GM23338 (cell line): ENCODE measurements around the gene GZF1.

Source experiments
- CREB1 ChIP-seq: fragments of 250-450 bp; sonication (Bioruptor Pico); IDR thresholded peaks from 2 replicates; pipeline ENCODE4 v1.5.0; 2020; ENCODE audit warnings: low read depth, mild to moderate bottlenecking, moderate library complexity
- CTCF ChIP-seq, 2 experiments: fragments of 200-600 bp in 1 of 2; sonication (generic) in 1 of 2; conservative IDR thresholded peaks; 2 replicates each; pipeline versions ENCODE4 v1.5.1 to v1.6.1; 2016 to 2017; ENCODE audit warnings: antibody characterized with exemption in 2 of 2, low read depth in 2 of 2, mild to moderate bottlenecking in 2 of 2, moderate library complexity in 1 of 2
- ETS1 ChIP-seq: IDR thresholded peaks from 2 replicates; pipeline ENCODE4 v1.6.1; 2016; ENCODE audit warnings: antibody characterized with exemption
- EZH2 ChIP-seq: fragments of 200-600 bp; sonication (generic); IDR thresholded peaks from one replicate; pipeline ENCODE4 v1.8.0; 2017; ENCODE audit warnings: antibody characterized with exemption, mild to moderate bottlenecking, low read depth; ENCODE audit not compliant: unreplicated experiment
- EZH2phosphoT487 ChIP-seq: fragments of 200-600 bp; sonication (generic); IDR thresholded peaks from one replicate; pipeline ENCODE4 v1.8.1; 2018; ENCODE audit warnings: antibody characterized with exemption; ENCODE audit not compliant: unreplicated experiment
- JUNB ChIP-seq: IDR thresholded peaks from one replicate; pipeline ENCODE4 v1.6.1; 2016; ENCODE audit warnings: antibody characterized with exemption; ENCODE audit not compliant: unreplicated experiment
- NANOG ChIP-seq: IDR thresholded peaks from 2 replicates; pipeline ENCODE4 v1.6.1; 2016; ENCODE audit warnings: antibody characterized with exemption, borderline replicate concordance
- POLR2AphosphoS5 ChIP-seq: IDR thresholded peaks from 2 replicates; pipeline ENCODE4 v1.6.1; 2016; ENCODE audit warnings: antibody characterized with exemption, low read depth
- REST ChIP-seq: IDR thresholded peaks from one replicate; pipeline ENCODE4 v1.6.1; 2018; ENCODE audit warnings: antibody characterized with exemption; ENCODE audit not compliant: unreplicated experiment
- STAT1 ChIP-seq: IDR thresholded peaks from one replicate; pipeline ENCODE4 v1.6.1; 2016; ENCODE audit warnings: antibody characterized with exemption; ENCODE audit not compliant: unreplicated experiment
- ZNF114 ChIP-seq: fragments of 250-450 bp; sonication (Bioruptor Pico); IDR thresholded peaks from 2 replicates; pipeline ENCODE4 v1.5.0; 2020; ENCODE audit warnings: mild to moderate bottlenecking, moderate library complexity
- ZNF331 ChIP-seq: fragments of 250-450 bp; sonication (Bioruptor Pico); IDR thresholded peaks from 2 replicates; pipeline ENCODE4 v1.5.0; 2020; ENCODE audit warnings: low read depth, mild to moderate bottlenecking, moderate library complexity

DNA sequence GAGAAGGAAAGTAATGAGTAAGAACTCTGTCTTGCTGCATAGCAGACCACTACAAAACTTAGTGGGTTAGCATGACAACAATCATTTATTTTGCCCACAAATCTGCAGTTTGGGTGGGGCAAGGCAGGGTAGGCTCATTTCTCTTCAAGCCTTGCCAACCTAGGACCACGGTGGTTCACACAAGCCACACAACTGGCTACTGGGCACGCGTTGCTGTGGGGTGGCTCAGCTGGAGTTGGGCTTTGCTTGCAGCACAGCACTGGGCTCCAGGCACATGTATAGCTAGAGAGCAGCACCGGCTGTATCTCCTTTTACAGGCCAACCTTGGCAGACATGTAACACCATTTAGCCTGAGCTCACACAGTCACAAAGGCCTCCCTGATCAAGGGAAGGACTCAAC, 16.0 kb upstream of the GZF1 start:
- TF ChIP-seq POLR2AphosphoS5 (no peak), CTCF (conservative IDR thresholded peaks at IDR 0.05; ENCODE audit: low read depth in 2 of 2) (no peak), EZH2phosphoT487 (no peak), REST (no peak), CREB1 (CRISPR knock-in tag) (no peak), EZH2 (no peak), ZNF331 (CRISPR knock-in tag) (no peak), JUNB (no peak), ETS1 (no peak), STAT1 (no peak), NANOG (no peak), ZNF114 (CRISPR knock-in tag) (no peak)
